Measurements from ENCODE around the gene CDCA8. TPM values are rescaled to one million over a fixed set of nuclear protein-coding genes. Genes with fewer than 3 reads are reported as not detected.

The CDCA8 gene
- total RNA-seq, 4 donors from 2014 or later, result 0.18 to 5.9 TPM; not detected in 2

- H3K9me3 ChIP-seq, result no peaks in the 10 kb centered on the region
- intact Hi-C loops (cut with DNase I; ENCODE audit: low total_unique reads), result no loop called here
- no peaks in the 10 kb centered on the region for H3K27me3 ChIP-seq
- no peaks in the 10 kb centered on the region for H3K36me3 ChIP-seq
- TF ChIP-seq POLR2A (IDR thresholded peaks at IDR 0.05), result no peak
- no peak for TF ChIP-seq CTCF (IDR thresholded peaks at IDR 0.05)
- H3K4me3 ChIP-seq, result peak overlapping the region; percentile 60 to 95
- peaks cover 0 to 7% of the 10 kb centered on the region in 2 donors for H3K4me1 ChIP-seq
- peak; percentile 40 to 54 for DNase-seq
- peak overlapping the region; percentile 81 to 90 for H3K27ac ChIP-seq
Measured at GRCh38 chr1:37691497-37692077, 729 bp upstream of the CDCA8 start.

GRCh38 chr1:37692834-37693175 lies 489 bp downstream of the CDCA8 start:
- Histone ChIP-seq H3K36me3 (no peaks in the 10 kb centered on the region), H3K27ac (no peak overlapping the region), H3K27me3 (no peaks in the 10 kb centered on the region), H3K4me3 (peak overlapping the region; percentile 60 to 95), H3K9me3 (no peaks in the 10 kb centered on the region), H3K4me1 (peaks cover 0 to 7% of the 10 kb centered on the region in 2 donors)
- DNase-seq, result peak; percentile 25 to 26
- TF ChIP-seq CTCF (IDR thresholded peaks at IDR 0.05) (no peak), POLR2A (IDR thresholded peaks at IDR 0.05) (no peak)
- intact Hi-C loops (cut with DNase I; ENCODE audit: low total_unique reads), result no loop called here

- intact Hi-C loops (cut with DNase I; ENCODE audit: low total_unique reads), result no loop called here
- Histone ChIP-seq H3K4me1 (no peaks in the 10 kb centered on the region), H3K27ac (no peak overlapping the region), H3K4me3 (no peak overlapping the region), H3K27me3 (no peaks in the 10 kb centered on the region), H3K36me3 (no peaks in the 10 kb centered on the region), H3K9me3 (no peaks in the 10 kb centered on the region)
- no peak for DNase-seq
- TF ChIP-seq CTCF (IDR thresholded peaks at IDR 0.05) (no peak), POLR2A (IDR thresholded peaks at IDR 0.05) (no peak)
Measured at GRCh38 chr1:37697090-37697489, 4.8 kb downstream of the CDCA8 start.

GRCh38 chr1:37697737-37698136 lies 5.4 kb downstream of the CDCA8 start:
- H3K4me3 ChIP-seq, result no peak overlapping the region
- no peak overlapping the region for H3K27ac ChIP-seq
- intact Hi-C loops (cut with DNase I; ENCODE audit: low total_unique reads), result no loop called here
- H3K9me3 ChIP-seq, result no peaks in the 10 kb centered on the region
- no peaks in the 10 kb centered on the region for H3K36me3 ChIP-seq
- H3K4me1 ChIP-seq, result no peaks in the 10 kb centered on the region
- TF ChIP-seq CTCF (IDR thresholded peaks at IDR 0.05), result no peak
- TF ChIP-seq POLR2A (IDR thresholded peaks at IDR 0.05), result no peak
- no peaks in the 10 kb centered on the region for H3K27me3 ChIP-seq
- no peak for DNase-seq

- Histone ChIP-seq H3K36me3 (no peaks in the 10 kb centered on the region), H3K4me3 (no peak overlapping the region), H3K27me3 (no peaks in the 10 kb centered on the region), H3K9me3 (no peaks in the 10 kb centered on the region), H3K4me1 (no peaks in the 10 kb centered on the region), H3K27ac (no peak overlapping the region)
- TF ChIP-seq POLR2A (IDR thresholded peaks at IDR 0.05) (no peak), CTCF (IDR thresholded peaks at IDR 0.05) (no peak)
- intact Hi-C loops (cut with DNase I; ENCODE audit: low total_unique reads), result no loop called here
- DNase-seq, result no peak
Measured at GRCh38 chr1:37699147-37699546, 6.8 kb downstream of the CDCA8 start.

Measured in uterus (tissue), 4 donors.